Activated CD8-positive, alpha-beta memory T cell treated with anti-CD3 and anti-CD28 coated beads for 36 hours (primary cell): ENCODE results near the gene XPO5. TPM values are rescaled to one million over a fixed set of nuclear protein-coding genes. Genes with fewer than 3 reads are reported as not detected.

ENCODE experiments used
- CTCF ChIA-PET: fragments of 350-600 bp; sonication (Branson Sonifier 250); formaldehyde crosslinking; loops from one replicate; lab custom pipeline; 2021; ENCODE audit warnings: antibody characterized with exemption; lab: Charles Lee
- POLR2A ChIA-PET: fragments of 350-600 bp; sonication (Branson Sonifier 250); formaldehyde crosslinking; loops from one replicate; lab custom pipeline; 2021; ENCODE audit warnings: antibody characterized with exemption; lab: Charles Lee
- total RNA-seq, 2 experiments: library from RNA; stranded (reverse); gene quantifications; one replicate each; pipeline ENCODE4 v1.2.3, GENCODE V29; 2021

XPO5 gene
- 100 to 1,000 TPM; 122 to 126 TPM for total RNA-seq

DNA sequence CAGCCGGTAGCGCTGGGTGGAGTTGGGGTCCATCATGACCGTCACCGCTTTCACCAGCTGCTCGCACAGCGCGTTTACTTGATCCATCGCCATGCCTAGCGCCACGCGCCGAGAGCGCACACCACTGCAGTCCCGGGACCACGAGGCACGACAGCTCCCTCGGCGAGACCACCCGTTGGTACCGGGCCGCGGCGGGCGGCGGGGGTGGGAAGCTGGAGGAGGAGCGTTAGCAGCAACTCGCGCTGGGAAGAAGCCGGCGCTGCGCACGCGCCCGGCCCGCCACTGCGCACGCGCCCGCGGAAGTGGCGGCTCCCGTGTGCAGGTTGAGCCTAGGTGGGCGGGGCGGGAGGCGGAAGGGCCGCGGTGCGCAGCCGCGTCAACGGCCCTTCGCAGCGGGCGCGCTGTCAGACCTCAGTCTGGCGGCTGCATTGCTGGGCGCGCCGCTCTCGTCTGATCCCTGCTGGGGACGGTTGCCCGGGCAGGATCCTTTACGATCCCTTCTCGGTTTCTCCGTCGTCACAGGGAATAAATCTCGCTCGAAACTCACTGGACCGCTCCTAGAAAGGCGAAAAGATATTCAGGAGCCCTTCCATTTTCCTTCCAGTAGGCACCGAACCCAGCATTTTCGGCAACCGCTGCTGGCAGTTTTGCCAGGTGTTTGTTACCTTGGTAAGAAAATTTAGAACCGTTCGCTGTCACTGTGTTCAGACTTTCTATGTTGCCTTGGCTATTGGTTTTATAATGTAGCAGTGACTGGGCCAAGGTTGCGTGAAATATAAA, at the start of gene XPO5, which contains the start of gene POLH:
XPO5 (minus strand) TSS at position 267 of the 780 bp plus-strand sequence; CDS start at position 93, 174 bp downstream.
POLH (plus strand) TSS at position 414 of the 780 bp plus-strand sequence. CDS start 6,135 bp downstream, outside the sequence.
- ChIA-PET POLR2A (interaction anchor here (0.6 to 1.7 kb wide), 3 partner anchors 20 to 648 kb away, joined by 3 to 8 read pairs (median 3); partner anchors contain the start of gene GTPBP2), CTCF (interaction anchor here (0.6 to 1.6 kb wide), 4 partner anchors 35 to 561 kb away, joined by 3 read pairs; partner anchors contain the start of genes POLR1C and YIPF3)

DNA sequence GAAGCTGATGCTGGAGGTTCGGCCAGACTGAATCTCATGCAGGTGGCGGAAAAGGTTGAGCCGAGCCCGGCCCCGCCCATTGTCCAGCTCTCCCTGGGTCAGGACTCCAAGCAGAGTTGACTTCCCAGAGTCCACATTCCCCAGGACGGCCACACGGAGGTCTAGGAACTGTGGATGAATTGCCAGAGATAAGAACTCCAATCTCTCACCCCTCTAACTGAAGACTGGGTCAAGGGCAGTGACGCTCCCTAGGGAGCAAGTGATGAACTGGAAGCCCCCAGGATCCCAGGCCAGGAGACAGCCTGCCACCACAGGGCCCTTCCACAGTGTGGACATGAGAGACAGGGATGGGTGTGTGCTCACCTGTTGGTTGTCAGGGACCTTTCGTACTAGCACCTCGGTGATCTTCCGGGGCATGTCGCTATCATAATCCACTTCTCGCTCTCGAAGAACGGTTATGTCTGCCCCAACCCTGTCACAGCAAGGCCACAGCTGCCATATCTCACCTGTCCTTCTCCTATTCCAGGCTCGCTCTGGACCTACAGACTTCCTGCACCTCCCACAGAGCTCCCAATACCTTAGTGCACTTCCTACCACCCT, 49.7 kb upstream of the XPO5 start:
- POLR2A ChIA-PET, result interaction anchor here (0.7 kb wide), 1 partner anchor 8 kb away, joined by 3 read pairs; no protein-coding TSS in a partner anchor
- CTCF ChIA-PET, result no interaction called here

DNA sequence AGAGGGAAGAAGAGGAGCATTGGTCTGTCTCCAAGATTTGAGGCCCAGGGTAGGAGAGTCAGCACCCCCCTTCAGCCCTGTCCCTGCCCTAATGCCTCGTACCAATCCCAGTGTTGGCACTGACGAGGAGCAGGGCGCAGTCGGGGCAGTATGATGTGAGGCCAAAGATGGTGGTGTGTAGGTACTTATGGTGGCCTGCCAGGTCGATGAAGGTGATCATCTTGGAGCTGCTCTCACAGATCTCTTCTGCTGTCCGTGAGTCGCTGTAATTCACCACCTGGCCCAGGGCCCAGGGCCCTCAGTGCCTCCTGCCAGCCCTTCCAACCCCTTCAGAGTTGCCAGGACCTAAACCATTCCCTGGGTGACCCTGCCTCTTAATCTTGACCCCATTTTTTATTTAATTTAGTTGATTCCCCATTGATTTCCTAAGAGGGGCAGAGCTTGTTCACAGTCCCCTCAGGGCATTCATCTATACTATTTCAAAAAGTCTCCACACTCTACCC, 49.0 kb upstream of the XPO5 start:
- CTCF ChIA-PET, result interaction anchor here (0.6 kb wide), 1 partner anchor 22 kb away, joined by 3 read pairs; no protein-coding TSS in a partner anchor
- POLR2A ChIA-PET, result no interaction called here

DNA sequence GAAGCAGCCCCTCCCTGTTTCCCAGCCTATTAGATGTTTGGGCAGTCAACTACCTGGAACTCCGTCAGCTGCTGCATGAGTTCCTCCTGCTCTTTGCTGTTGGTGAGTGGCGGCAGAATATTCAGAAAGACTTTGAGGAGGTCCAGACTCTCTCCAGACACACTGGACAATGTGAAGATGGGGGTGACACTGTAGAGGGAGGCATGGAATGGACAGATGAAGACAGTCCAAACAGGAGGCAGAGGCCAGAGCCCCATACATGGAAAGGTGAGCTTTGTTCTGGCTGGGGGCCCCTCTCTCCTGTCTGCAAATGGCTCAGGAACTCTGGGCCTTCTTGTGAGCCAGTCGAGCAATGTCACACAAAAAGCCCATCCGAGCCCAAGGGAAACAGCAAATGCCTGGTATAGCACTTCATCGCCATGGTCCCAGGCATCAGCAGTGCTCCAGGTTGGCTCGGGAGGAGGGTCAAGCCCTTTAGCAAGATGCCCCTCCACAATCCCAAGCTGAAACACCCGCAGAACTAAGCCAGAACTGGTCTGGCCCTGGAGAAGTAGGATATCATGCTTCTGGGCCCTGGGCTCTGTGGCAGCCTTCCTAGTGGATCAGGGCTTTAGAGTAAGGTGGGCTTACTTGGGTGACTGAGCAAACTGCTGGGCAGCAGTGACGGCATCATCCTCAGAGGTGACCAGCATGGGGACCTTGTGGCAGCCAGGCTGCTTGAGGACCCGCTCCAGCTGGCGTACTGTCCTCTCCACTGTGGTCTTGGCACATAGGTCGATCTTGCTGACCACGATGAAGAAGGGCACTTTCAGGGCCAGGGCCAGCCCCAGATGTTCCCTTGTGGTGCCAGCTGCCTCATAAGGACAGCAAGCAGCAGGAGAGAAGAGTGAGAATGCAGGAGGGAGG, 48.3 kb upstream of the XPO5 start:
- ChIA-PET CTCF (interaction anchor here (0.6 to 1.2 kb wide), 2 partner anchors 15 to 21 kb away, joined by 3 to 4 read pairs; no protein-coding TSS in a partner anchor), POLR2A (no interaction called here)

DNA sequence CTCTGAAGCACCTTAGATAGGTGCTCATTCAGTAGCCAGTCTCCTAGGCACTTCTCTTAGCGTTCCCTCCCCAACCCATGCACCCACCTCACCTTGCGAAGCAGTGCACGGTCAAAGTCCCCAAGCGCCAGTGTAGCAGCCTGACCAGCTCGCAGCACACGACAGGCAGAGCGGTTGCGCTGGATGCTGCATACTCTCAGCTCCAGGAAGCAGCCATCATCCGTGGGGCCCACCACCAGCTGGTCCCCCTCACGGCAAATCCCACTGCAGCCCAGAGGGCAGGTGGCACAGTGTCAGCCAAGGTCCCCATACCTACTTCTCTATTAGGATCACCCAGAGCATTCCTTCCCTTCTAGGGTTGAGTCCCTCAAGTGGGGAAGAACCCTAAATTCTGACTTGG, 46.7 kb upstream of the XPO5 start:
- POLR2A ChIA-PET, result interaction anchor here (0.6 kb wide), 1 partner anchor 375 kb away, joined by 3 read pairs; no protein-coding TSS in a partner anchor

DNA sequence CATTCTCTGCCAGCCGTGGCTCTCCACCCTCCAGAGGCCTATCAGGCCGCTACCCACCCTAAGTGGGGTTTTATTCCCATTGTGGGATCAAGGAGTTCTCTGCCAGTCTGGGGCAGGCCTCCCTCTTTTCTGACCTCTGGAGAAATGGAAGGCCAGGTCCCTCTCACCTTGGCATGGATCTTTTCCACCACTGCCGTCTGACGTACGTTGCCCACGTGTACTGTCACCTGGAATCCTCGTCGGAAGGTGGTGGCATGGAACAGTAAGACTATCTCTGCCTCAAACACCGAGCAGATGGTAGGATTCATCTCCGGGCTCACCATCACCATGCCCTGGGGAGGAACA, 46.0 kb upstream of the XPO5 start:
- POLR2A ChIA-PET, result interaction anchor here (0.6 kb wide), 1 partner anchor 375 kb away, joined by 3 read pairs; no protein-coding TSS in a partner anchor
- CTCF ChIA-PET, result no interaction called here

More for the DNA sequence above, 46.7 kb upstream of the XPO5 start:
- CTCF ChIA-PET, result no interaction called here

DNA sequence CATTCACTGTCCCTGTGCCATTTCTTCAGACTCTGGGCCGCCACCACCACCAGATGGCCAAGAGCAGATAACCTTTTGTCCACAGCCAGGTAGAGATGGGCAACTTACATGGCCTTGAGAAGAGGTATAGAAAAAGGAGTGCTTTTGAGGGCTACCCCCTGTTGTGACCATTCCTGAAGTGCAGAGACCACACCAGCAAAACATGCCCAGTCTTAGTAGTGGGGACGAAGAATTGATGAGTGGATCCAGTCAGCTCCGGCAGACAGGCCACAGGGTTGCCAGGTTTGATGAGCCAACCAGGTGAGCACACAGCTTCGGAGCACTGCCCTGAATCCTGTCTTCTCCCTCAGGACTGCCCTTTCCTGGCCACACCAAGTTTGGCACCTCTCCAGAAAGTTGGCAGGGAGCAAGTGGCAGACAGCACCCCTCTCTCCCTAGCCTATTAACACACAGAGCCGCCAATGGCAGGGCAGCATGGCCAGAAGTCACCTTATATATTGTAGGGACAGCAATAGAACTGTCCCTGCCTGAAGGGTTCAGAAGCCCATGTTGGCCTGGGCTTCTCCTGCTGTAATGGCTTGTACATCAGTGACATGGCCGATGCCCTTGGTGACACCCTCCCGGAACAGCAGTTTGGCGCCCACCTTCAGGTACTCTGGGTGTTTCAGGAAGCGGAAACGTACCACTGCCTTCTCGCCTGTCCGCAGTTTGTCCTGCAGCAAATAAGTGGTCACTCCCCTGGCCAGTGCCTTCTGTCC, 45.4 kb upstream of the XPO5 start:
- ChIA-PET POLR2A (interaction anchor here (0.8 kb wide), 1 partner anchor 8 kb away, joined by 3 read pairs; the partner anchor contains the start of gene GTPBP2), CTCF (no interaction called here)

DNA sequence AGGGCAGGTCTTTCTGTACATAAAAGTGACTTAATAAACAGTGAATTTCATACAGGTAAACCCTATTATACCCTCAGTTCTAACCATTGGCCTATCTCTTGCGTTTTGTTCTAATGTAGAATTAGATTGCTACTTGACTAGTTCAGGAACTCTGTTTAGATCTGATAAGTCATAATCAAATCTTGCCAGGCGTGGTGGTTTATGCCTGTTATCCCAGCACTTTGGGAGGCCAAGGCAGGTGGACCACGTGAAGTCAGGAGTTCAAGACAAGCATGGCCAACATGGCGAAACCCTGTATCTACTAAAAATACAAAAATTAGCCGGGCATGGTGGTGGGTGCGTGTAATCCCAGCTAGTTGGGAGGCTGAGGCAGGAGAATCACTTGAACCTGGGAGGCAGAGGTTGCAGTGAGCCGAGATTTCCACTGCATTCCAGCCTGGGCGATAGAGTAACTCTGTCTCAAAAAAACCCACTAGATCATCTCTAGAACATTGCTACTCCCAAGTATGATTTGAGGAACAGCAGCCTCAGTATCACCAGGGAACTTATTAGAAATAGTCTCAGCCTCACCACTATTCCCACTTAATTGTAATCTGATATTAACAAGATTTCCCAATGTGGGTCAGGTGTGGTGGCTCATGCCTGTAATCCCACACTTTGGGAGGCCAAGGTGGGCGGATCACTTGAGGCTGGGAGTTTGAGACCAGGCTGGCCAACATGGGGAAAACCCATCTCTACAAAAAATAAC, 41.1 kb upstream of the XPO5 start:
- ChIA-PET CTCF (interaction anchor here (0.7 kb wide), 1 partner anchor 9 kb away, joined by 3 read pairs; no protein-coding TSS in a partner anchor), POLR2A (interaction anchor here (0.7 to 1.0 kb wide), 3 partner anchors 25 to 87 kb away, joined by 3 to 6 read pairs (median 4); no protein-coding TSS in a partner anchor)

DNA sequence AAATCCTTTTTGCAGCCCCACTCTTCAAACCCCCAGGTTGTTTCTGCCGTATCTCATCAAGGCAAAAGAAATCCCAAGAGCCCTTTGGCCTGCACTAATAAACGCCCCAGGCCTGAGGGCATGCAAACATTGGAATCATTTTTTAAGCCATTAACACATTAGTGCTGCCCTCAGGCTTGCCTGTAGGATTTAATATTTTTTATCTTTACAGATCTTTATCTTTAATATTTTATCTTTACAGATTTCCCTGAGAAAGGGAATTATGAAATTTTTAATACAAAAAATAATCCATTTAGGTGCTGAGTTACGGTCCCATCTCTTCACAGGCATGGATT, 38.5 kb upstream of the XPO5 start:
- POLR2A ChIA-PET, result no interaction called here

DNA sequence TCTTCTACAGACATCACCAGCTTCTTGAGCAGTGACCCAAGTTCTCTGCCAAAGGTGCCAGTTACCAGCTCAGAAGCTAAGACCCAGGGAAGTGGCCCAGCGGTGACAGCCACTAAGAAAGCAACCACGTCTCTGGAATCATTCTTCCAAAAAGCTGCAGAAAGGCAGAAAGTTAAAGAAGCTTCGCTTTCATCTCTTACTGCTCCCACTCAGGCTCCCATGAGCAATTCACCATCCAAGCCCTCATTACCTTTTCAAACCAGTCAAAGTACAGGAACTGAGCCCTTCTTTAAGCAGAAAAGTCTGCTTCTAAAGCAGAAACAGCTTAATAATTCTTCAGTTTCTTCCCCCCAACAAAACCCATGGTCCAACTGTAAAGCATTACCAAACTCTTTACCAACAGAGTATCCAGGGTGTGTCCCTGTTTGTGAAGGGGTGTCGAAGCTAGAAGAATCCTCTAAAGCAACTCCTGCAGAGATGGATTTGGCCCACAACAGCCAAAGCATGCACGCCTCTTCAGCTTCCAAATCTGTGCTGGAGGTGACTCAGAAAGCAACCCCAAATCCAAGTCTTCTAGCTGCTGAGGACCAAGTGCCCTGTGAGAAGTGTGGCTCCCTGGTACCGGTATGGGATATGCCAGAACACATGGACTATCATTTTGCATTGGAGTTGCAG, 38.0 kb upstream of the XPO5 start:
- ChIA-PET POLR2A (no interaction called here), CTCF (no interaction called here)

More for the DNA sequence above, 38.5 kb upstream of the XPO5 start:
- CTCF ChIA-PET, result no interaction called here

DNA sequence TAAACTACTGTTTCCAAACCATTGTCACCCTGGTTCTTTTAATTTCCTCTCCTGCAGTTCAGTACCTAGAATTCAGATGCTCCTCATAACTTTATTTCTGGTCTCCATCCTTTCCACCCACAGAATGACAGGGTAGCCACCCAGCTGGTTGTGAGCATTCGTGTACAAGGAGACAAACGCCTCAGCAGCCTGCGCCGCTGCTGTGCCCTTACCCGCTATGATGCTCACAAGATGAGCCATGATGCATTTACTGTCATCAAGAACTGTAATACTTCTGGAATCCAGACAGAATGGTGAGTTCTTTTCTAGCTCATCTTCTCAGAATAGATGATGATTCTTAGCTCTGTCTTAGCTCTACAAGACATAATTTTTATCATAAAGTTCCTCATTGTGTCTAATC, 34.6 kb upstream of the XPO5 start:
- CTCF ChIA-PET, result interaction anchor here (0.7 to 1.5 kb wide), 3 partner anchors 18 to 484 kb away, joined by 3 read pairs; no protein-coding TSS in a partner anchor
- POLR2A ChIA-PET, result no interaction called here

DNA sequence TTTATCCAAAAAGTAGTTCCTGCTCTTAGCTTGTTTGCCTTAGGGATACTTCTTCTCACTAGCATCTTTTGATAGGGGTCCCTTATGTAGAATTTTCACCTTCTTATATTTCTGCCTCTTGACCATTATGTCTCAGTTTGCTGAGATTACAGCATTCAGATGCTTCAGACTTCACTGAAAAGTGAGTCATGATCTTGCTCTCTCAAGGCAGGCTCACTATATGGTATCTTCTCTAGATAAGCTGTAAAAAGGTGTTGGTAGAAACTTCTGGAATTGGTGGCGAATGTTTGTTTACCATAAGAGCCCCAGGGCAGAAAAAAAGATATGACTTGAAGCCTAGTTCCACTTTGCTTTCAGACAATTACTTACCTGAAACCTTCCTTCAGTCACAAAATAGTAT, 33.6 kb upstream of the XPO5 start:
- ChIA-PET POLR2A (no interaction called here), CTCF (interaction anchor here (0.5 to 1.7 kb wide), 3 partner anchors 12 to 265 kb away, joined by 3 to 6 read pairs (median 5); no protein-coding TSS in a partner anchor)

DNA sequence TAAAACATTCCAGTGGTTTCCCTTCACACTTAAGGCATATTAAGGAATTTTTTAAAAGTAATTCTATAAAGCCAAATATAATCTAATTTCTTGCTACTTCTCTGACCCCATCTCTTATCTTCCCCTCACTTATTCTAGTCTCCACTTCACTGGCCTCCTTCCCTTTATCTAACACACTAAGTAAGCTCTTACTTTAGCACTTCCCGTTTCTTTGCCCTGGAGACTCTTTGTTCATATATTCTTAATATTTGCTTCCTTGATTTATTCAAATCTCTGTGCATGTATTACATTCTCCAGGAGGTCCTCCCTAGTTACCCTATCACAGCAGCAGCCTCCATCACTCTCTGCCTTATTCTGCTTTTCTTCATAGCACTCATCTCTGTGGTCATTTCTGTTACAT, 33.0 kb upstream of the XPO5 start:
- ChIA-PET POLR2A (interaction anchor here (0.5 kb wide), 1 partner anchor 38 kb away, joined by 4 read pairs; no protein-coding TSS in a partner anchor), CTCF (interaction anchor here (0.5 to 1.7 kb wide), 8 partner anchors 10 to 265 kb away, joined by 3 to 6 read pairs (median 4); no protein-coding TSS in a partner anchor)

DNA sequence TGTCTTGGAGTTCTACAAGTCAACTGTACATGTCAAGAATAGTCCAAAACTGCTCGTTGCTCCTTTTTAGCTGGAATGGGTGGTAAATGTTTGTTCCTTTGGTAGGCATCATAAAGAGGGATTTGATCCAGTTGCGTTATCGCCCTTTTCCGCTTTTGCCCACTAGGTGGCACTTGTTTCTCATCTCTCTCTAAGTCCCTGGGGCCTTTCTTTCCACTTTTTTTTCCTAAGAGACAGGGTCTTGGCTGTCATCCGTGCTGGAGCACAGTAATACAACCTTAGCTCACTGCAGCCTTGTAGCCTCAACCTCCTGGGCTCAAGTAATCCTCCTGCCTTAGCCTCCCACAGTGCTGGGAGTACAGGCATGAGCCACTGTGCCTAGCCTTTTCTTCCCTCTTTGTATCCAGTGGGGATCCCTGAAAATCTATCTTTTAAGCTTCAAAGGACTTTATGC, 32.5 kb upstream of the XPO5 start:
- POLR2A ChIA-PET, result interaction anchor here (0.5 to 0.7 kb wide), 2 partner anchors 16 to 38 kb away, joined by 3 to 4 read pairs; no protein-coding TSS in a partner anchor
- CTCF ChIA-PET, result interaction anchor here (0.5 to 1.7 kb wide), 8 partner anchors 8 to 116 kb away, joined by 3 to 6 read pairs (median 4); no protein-coding TSS in a partner anchor

DNA sequence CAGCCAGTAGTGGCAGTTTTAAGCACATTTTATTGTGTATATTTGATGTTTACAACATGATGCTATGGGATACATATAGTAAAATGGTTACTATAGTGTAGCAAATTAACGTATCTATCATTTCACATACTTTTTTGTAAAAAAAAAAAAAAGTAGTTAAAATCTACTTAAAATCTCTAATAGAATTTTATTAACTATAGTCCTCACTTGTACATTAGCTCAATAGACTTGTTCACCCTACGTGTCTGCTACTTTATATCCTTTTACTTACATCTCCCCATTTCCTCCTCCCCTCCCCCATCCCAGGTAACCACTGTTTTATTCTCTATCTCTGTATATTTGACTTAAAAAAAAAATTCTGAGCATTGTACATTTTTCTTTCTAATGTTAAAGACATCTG, 30.2 kb upstream of the XPO5 start:
- CTCF ChIA-PET, result interaction anchor here (0.6 to 1.0 kb wide), 2 partner anchors 12 to 169 kb away, joined by 4 to 6 read pairs; no protein-coding TSS in a partner anchor

DNA sequence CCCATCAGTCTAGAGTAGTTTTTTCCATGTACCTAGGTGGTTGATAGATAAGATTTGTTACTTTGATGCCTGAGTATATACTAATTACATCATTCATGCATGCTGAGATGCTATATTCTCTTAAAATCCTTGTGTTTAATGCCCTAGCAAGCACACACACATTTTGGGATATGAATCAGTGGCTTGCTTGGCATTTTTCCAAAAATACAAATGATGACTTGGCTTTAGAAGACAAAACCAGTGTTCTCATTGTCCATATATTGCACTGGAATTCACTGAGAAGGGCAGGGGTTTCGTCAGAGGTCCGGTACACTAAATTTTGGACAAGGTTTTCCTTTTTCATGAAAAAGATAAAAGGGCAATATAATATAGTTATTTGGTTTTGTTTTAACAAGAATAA, 28.3 kb upstream of the XPO5 start:
- CTCF ChIA-PET, result no interaction called here

More for the DNA sequence above, 30.2 kb upstream of the XPO5 start:
- POLR2A ChIA-PET, result no interaction called here

More for the DNA sequence above, 28.3 kb upstream of the XPO5 start:
- POLR2A ChIA-PET, result no interaction called here
